Activated CD8-positive, alpha-beta T cell treated with anti-CD3 and anti-CD28 coated beads for 36 hours (primary cell): ENCODE data around the gene IQSEC2. TPM values are rescaled to one million over a fixed set of nuclear protein-coding genes. Genes with fewer than 3 reads are reported as not detected.

Experiments
- ATAC-seq: fragments of 200-7000 bp; cut with Tn5 transposase; one replicate; pipeline ENCODE4 v1.10.0; 2021; ENCODE audit warnings: mild to moderate bottlenecking, moderate library complexity
- CTCF ChIA-PET: fragments of 350-600 bp; sonication (Branson Sonifier 250); formaldehyde crosslinking; loops from one replicate; lab custom pipeline; 2021; ENCODE audit warnings: antibody characterized with exemption; lab: Charles Lee
- POLR2A ChIA-PET: fragments of 350-600 bp; sonication (Branson Sonifier 250); formaldehyde crosslinking; loops from one replicate; lab custom pipeline; 2021; ENCODE audit warnings: antibody characterized with exemption; lab: Charles Lee
- DNase-seq: peaks from one replicate; pipeline ENCODE4 v3.0.0-alpha.2; 2020
- H3K27ac Mint-ChIP-seq: one replicate; pipeline ENCODE4 v1.8.0; 2021; ENCODE audit warnings: mild to moderate bottlenecking, mixed read lengths
- H3K27me3 Mint-ChIP-seq: one replicate; pipeline ENCODE4 v1.8.0; 2021; ENCODE audit warnings: mixed read lengths
- H3K36me3 Mint-ChIP-seq: one replicate; pipeline ENCODE4 v1.8.0; 2021; ENCODE audit warnings: low read depth, mixed read lengths
- H3K4me1 Mint-ChIP-seq: one replicate; pipeline ENCODE4 v1.8.0; 2021; ENCODE audit warnings: low read depth, mixed read lengths
- H3K4me3 Mint-ChIP-seq: one replicate; pipeline ENCODE4 v1.8.0; 2021; ENCODE audit warnings: mild to moderate bottlenecking, moderate library complexity, mixed read lengths
- H3K9me3 Mint-ChIP-seq: one replicate; pipeline ENCODE4 v1.8.0; 2021; ENCODE audit warnings: mixed read lengths
- CTCF ChIP-seq: fragments of 200-600 bp; IDR thresholded peaks from one replicate; pipeline ENCODE4 v1.8.0; 2022; ENCODE audit warnings: antibody characterized with exemption, mild to moderate bottlenecking
- intact Hi-C: fragments of 100-400 bp; cut with micrococcal nuclease; formaldehyde crosslinking; loops from one replicate; pipeline ENCODE4 v1.10.0; 2022
- total RNA-seq, 2 experiments: library from RNA; stranded (reverse); gene quantifications; one replicate each; pipeline ENCODE4 v1.2.3, GENCODE V29; 2021

The IQSEC2 gene
- total RNA-seq, 2 experiments from 2014 or later: 0.05 to 0.07 TPM

GRCh38 chrX:53294024-53294648, 12.8 kb upstream of the IQSEC2 start:
- Mint-ChIP-seq H3K4me3 (no peak overlapping the region), H3K27ac (no peak overlapping the region), H3K9me3 (no peaks in the 10 kb centered on the region), H3K36me3 (no peaks in the 10 kb centered on the region), H3K27me3 (no peaks in the 10 kb centered on the region), H3K4me1 (no peaks in the 10 kb centered on the region)
- POLR2A ChIA-PET: no interaction called here
- no peak for ATAC-seq
- CTCF ChIA-PET: interaction anchor here (0.7 to 1.4 kb wide), 3 partner anchors 10 to 24 kb away, joined by 5 to 6 read pairs (median 5); no protein-coding TSS in a partner anchor
- no peak for DNase-seq
- TF ChIP-seq CTCF: no peak
- intact Hi-C loops: no loop called here

GRCh38 chrX:53291596-53291995, 10.2 kb upstream of the IQSEC2 start:
- Mint-ChIP-seq H3K27me3 (no peaks in the 10 kb centered on the region), H3K4me3 (no peak overlapping the region), H3K9me3 (no peaks in the 10 kb centered on the region), H3K4me1 (peaks cover 16% of the 10 kb centered on the region), H3K27ac (no peak overlapping the region), H3K36me3 (no peaks in the 10 kb centered on the region)
- intact Hi-C loops: no loop called here
- POLR2A ChIA-PET: no interaction called here
- CTCF ChIA-PET: interaction anchor here (1.1 to 2.0 kb wide), 2 partner anchors 21 to 26 kb away, joined by 5 to 9 read pairs; no protein-coding TSS in a partner anchor
- DNase-seq (no peak), ATAC-seq (no peak)
- TF ChIP-seq CTCF: no peak

- CTCF ChIA-PET: interaction anchor here (1.1 to 2.0 kb wide), 4 partner anchors 22 to 27 kb away, joined by 3 to 9 read pairs (median 4); no protein-coding TSS in a partner anchor
- no peak for TF ChIP-seq CTCF
- Mint-ChIP-seq H3K36me3 (no peaks in the 10 kb centered on the region), H3K27me3 (no peaks in the 10 kb centered on the region), H3K4me3 (no peak overlapping the region), H3K9me3 (no peaks in the 10 kb centered on the region), H3K27ac (no peak overlapping the region), H3K4me1 (peaks cover 16% of the 10 kb centered on the region)
- no peak for DNase-seq
- POLR2A ChIA-PET: no interaction called here
- no peak for ATAC-seq
- intact Hi-C loops: no loop called here
Measured at GRCh38 chrX:53290441-53291041, 9.2 kb upstream of the IQSEC2 start.

- Mint-ChIP-seq H3K4me1 (peaks cover 18% of the 10 kb centered on the region), H3K27ac (peak overlapping the region; percentile 86), H3K4me3 (peak overlapping the region; percentile 54), H3K27me3 (no peaks in the 10 kb centered on the region), H3K9me3 (no peaks in the 10 kb centered on the region), H3K36me3 (no peaks in the 10 kb centered on the region)
- ATAC-seq (peak; percentile 11), DNase-seq (peak; percentile 20)
- TF ChIP-seq CTCF: no peak
- POLR2A ChIA-PET: interaction anchor here (1.0 kb wide), 1 partner anchor 242 kb away, joined by 3 read pairs; no protein-coding TSS in a partner anchor
- intact Hi-C loops: no loop called here
- CTCF ChIA-PET: interaction anchor here (2.4 to 6.6 kb wide), 2 partner anchors 11 to 23 kb away, joined by 8 to 49 read pairs; no protein-coding TSS in a partner anchor
Measured at GRCh38 chrX:53288189-53288588, 6.8 kb upstream of the IQSEC2 start.
